GM18873 (cell line): ENCODE measurements around the gene JOSD1.
"Not testable (repeated sequence)": the region's sequence is repeated elsewhere in the genome, so short reads cannot be mapped to it uniquely, and the experiment has no call there.

Experiments
- ATAC-seq: cut with Tn5 transposase; IDR thresholded peaks from one replicate; pipeline ENCODE4 v1.9.1; 2021; ENCODE audit warnings: mild to moderate bottlenecking, moderate library complexity, moderate number of reproducible peaks; ENCODE audit not compliant: unreplicated experiment, low FRiP score

The JOSD1 gene

DNA sequence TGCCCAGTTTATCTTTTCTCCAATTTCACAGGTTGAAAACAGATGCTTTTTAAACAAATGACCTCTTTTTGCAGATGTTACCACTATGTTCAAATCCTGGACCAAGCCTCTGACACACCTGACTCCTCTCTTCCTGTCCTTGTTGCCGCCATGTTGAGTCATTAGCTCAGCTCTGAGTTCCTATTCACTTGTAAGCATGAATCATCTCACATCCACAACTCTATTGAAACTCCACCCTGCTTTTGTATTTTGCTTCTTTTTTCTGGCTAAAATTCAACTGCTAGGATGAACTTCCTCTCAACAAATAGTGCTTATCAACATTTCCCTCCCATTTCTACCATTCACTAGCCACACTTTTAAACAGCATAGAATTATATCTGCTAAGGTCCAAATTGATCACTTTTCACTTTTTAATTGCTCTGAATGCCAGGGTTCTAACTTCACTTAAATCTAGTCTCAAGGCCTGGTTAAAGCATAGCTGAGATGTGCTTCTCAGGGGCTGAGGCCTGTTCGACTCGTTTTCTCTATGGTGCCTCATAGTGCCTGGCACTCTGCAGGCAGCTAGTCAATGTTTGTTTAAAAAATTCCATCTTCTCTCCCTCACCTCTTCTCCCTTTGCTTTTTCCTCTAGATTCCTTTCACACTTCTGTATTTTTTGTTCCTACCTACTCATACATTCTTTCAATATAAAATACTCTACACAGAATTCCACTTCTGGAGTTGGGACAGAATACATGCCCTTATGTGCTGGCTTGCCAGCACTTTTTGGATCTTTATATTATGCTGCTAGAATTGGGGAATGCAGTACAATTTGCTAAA lies 3.9 kb downstream of the JOSD1 start:
- ATAC-seq = no peak

DNA sequence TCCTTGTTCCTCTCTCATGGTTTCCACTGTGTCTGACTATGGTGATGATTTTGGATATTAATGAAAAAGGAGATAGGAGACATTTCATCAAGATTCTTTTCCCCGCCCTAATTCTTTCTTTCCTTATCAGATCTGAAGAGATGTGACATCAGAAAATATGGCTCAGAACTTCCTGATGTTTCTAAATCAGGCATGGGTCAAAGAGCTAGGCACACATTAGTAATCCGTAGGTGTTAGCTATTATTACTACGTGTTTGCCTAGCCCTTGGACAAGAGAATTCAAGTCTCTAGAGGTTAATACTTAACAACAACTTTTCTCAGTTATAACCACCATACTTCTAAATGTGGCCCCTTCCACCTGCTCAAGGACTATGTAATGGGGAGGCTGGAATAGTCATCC lies 5.8 kb downstream of the JOSD1 start:
- ATAC-seq = no peak

DNA sequence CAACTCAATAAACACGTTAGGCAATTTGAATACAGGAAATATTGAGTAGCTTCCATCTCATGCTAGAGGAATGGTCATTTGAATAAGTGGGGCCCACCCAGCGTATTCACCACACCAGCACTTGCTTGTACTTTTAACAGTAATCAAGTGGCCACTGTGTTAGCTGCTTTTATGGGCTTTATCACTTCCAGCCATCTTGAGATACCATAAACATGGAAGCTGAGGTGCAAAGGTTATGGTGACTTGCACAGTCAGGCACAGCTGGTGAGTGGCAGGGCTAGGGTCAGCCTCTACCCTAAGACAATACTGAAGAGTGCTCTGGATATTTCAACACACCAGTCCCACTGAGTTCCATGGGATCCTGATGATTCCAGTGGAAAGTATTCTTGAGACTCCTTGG lies 6.7 kb downstream of the JOSD1 start:
- no peak for ATAC-seq

DNA sequence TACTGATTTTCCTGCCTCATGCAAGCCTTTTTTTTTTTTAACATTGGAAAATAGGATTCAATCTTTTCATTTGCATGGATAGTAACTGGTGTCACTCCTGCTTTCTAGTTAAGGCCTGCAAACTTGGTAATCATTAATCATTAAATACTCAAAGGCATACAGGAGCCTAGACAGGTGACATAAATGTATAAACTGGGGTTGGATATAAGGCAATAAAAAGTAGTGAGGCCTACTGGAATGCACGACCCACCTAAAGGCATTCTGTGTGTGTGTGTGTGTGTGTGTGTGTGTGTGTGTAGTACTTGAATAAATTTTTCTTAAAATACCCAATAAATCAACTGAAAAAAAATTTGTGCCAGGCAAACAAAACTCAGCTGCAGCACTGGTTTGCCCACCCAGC lies 11.1 kb downstream of the JOSD1 start:
- ATAC-seq = no peak

DNA sequence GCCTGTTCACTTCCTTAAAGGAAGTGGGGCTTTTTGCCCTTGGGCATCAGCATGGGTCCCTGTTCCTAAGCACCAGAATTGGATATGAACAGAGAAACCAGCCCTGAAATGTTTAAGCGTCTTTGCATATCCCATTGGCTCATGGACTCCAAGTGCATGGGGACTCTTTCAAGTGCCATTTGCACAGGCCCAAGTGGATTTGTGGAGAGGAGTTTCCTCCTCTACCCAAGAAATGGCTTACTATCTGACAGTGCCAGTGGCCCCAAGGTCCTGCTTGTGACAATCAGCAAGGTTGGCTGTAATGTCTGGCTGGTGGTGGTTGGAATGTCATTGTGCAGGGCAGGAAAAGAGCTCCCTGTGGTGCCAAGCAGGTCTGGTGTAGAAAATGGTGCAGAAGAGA lies 15.0 kb downstream of the JOSD1 start:
- ATAC-seq = no peak

DNA sequence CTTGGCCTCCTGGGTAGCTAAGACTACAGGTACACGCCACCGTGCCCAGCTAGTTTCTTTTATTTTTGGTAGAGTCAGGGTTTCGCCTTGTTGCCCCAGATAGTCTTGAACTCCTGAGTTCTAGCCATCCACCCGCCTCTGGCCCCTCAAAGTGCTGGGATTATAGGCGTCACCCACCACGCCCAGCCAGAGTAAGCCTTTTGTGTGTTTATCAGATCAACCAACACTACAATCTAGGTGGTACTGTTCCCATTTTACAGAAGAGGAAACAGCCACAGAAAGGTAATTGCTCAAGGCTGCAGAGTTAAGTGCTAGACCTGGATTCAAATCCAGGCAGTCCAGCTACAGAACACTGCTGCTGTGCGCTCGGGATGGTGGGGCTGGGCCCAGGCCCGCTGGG lies 15.8 kb downstream of the JOSD1 start:
- ATAC-seq = no peak

DNA sequence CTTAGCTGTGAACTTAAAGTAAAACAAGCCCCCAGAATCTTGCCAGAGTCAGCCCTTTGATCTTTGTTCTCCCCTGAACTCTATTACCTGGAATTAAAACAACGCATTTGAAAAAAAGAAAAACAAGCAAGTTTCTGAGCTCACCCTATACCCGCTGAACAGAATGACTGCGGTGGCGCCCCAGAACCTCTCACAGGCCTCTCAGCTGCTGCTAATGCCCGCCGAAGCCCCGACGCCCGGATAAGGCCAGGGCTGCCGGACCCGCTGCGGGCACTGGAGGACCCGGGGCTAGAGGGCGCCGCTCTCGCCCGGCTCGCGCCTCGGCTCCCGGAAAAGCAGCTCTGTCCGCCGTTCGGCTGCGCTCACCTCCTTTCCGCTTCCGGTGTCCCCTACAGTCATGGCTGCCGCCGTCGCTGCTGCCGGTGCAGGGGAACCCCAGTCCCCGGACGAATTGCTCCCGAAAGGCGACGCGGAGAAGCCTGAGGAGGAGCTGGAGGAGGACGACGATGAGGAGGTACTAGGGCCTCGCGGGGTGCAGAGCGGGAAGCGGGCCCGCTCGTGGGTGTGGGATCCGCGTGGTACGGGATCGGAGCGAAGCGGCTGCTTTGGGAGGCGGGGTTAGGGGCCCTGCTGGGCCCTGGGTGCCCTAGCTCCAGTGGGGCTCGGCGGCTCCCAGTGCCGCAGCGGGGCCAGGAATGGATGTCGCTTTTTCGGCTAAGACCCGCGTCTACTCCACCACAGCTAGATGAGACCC lies 19.0 kb downstream of the JOSD1 start, which contains the start of gene TOMM22:
TSS of gene TOMM22 (plus strand) at position 376 of the 754 bp plus-strand sequence. CDS start at position 398, 22 bp downstream.
- peak; percentile 83 for ATAC-seq

DNA sequence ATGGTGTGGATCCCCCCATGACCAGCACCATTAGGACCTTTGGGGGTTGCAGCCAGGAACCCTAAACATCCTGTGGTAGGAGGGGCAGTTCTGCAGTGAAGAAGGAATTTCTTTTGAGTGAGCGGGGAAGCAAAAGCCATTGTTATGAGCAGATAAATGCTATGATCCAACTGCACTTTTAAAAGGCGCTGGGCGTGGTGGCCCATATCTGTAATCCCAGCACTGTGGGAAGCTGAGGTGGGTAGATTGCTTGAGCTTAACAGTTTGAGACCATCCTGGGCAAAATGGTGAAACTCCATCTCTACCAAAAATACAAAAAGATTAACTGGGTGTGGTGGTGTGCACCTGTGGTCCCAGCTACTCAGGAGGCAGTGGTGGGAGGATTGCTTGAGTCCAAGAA lies 24.9 kb downstream of the JOSD1 start:
- ATAC-seq = no peak

DNA sequence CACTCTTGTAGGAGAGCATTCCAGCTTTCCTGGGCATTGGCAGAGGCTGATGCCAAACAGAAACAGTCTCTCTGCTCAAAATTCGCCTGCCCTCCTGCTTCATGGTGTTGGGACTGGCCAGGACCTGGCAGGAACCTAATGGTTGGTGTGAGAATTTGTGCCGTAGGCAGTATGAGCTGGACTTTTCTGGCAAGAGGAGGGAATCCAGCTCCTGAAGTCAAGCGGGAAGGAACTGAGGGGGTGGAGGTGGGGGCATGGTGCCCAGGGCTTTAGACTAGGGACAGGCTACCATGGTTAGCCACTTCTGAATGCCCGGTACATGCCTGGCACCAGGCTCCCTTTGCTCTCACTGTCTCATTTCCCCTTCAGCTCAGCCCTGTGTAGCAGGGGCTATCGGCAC lies 25.9 kb downstream of the JOSD1 start:
- no peak for ATAC-seq

DNA sequence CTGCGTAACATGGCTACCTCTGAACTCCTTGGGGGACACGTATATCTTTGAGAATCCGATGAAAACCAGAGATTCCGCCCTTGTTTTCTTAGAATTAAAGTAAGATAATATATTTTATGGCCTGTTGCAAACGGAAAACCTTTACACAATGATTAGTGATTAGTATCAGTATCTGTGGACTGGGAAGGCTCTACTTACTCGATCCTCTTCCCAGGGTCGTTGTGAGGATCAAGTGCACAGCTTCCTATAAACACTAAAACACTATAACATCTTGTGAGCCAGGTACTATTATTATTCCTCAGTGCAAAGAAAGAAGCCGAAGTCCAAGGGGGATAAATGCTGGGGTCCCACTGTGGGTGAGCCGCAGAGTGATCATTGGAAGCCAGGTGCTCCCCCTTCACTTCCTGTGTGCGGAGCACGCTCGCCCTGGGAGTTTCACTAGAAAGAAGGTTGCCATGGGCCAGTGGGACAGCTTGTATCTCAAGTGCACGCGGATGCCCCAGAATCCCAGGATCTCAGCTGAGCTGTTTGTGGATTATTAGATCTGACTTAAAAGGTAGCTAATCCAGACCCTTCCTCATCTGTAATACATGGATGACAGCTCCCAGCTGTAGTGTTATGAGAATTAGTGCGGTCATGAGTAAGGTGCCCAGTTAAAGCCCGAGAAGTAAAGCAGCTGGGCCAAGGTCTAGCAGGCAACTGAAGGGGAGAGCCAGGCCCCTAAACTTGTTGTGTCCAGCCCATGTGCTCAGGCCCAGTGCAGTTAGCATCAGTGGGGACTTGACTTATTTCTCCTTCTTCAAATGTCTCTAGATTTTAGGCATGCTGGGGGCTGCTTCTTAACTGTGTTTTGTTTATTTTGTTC lies 43.5 kb downstream of the JOSD1 start:
- ATAC-seq = peak; percentile 31

DNA sequence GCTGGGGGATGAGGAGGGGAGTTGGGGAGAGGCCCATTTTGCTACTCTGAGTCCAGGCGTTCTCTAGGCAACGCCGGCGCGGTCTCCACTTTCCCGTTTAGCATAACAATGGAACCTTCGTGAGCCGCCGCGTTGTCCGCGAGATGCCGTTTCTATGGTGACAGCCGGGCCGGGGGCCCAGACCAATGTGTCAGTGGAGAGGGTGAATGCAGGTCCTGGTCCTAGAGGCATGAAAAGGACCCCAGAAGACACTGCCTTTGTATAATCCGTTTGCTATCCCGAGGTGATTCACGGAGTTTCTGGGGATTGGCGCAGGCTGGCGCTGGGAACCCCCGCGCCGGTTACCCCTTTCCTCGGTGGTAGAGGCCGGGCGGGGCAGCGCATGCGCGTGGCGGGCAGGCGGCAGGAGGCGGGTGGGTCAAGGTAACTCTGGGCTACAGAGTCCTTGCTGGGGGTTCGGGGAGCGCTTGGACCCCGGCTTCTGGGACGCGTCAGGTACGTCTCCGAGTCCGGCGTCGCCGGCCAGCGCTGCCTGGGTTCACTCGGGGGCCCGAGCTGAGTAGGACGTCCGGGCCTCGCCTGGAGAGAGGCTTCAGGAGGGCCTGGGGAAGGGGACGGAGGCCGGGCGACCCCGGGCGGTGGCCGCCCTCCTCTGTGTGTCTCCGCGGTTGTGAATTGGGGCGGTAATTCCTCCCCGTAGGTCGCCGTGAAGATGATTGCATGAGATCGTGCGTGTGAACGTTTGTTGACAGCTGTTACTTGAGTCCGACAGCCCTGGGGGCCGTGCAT lies 44.3 kb downstream of the JOSD1 start, which contains the start of the genes CBY1 and FAM227A:
TSS of gene CBY1 (plus strand) at position 383 of the 789 bp plus-strand sequence. CDS start 11,417 bp downstream, outside the sequence.
TSS of gene FAM227A (minus strand) at position 137 of the 789 bp plus-strand sequence. CDS start 6,224 bp downstream, outside the sequence.
- peak; percentile 58 for ATAC-seq

DNA sequence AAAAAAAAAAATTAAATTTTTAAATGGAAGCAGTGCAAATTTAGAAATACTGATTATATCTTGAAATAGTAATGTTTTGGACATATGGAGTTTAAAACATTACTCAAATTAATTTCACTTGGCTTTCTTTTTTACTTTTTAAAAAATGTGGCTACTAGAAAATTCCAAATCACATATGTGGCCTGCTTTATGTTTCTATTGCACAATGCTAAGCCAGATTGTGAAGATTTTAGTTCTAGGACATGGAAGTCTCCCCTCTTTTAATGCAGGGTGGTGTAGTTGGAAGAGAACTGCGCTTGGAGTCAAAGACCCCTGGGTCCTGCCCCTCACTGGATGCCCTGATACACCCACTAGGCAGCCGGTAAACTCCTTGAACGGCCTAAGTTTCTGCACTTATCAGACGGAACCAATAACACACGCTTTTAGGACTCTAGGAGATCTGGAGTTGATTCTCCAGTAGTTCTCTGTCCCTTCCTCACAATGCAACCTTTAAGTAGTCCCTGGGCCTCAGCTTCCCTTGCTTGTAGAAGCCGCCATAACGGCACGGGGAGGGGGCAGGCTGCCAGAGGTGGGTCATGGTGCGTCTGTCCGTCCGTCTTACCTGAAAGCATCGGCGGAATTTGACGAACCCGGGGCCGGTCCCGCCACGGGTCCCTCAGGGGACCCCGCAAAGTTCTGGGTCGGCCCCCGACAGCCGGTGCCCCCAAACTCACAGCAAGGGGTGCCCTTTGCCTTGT lies 45.1 kb downstream of the JOSD1 start:
- no peak for ATAC-seq

DNA sequence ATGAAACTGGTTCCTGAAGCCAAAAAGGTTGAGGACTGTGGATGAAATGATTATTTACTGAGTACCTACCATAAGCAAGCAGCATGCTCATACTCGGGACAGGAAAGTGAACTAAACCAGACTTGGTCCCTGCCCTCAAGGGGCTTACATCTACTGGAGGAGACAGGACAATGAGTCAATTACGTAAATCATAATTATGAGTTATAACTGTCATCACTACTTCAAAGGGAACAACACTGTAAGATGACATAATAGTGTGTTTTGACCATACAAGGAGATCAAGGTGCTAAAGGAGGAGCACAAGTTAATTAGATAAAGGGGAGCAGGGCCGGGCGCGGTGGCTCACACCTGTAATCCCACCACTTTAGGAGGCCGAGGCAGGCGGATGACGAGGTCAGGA lies 47.0 kb downstream of the JOSD1 start:
- ATAC-seq = no peak

DNA sequence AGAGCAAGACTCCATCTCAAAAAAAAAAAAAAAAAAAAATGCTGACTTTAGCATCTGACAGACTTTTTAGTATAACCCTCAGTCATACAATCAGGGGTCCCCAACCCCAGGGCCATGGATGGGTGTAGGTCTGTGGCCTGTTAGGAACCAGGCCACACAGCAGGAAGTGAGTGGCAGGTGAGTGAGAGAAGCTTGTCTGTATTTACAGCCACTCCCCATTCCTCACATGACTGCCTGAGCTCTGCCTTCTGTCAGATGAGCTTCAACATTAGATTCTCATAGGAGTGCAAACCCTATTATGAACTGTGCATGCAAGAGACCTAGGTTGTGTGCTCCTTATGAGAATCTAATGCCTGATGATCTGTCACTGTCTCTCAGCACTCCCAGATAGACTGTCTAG lies 47.9 kb downstream of the JOSD1 start:
- ATAC-seq = no peak

DNA sequence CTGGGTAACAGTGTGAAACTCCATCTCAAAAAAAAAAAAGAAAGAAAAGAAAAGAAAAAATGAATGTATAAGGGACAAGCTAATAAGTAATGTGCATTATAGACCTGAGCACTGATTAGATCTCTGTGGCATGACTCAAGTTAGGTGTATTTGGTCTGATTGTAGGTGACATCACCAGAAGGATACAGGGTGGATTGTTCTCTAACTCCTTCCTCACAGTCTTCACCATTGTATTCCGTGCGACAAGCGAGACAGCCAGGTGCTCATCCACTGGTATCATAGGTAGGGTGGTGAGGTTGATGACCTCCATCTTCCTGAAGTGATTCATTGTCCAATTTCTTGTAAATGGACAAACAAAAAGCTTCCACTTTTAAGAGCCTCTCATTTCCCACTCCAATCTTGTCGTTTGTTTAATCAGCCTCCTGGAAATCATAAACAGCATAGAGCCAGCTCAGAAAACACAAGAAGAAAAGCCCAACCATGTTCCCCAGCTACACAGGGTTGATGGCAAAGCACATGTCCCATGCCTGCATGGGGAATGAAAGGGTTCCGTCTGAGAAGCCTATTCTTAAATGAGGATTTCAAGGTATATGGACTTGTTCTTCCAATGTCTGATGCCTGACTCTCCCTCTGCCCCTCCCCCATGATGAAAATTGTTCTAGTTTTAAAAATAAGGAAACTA lies 50.8 kb downstream of the JOSD1 start:
- ATAC-seq = no peak

DNA sequence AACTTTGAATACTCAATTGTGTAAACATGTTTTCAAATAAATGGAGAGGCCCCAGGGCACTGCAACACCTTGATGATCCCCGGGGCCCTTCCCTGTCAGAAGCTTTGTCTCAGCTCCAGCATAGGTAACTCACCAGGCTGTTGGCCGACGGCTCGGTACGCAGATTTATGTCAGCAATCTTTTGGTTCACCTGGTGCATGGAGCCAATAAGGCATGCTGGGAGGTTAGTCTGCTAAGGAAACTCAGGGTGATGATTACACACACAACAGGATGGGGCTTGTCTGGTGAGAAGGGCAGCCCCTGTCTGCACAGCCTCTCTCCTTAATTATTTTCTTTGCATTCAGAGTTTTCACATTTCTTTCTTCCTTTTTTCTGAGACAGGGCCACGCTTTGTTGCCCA lies 55.3 kb downstream of the JOSD1 start:
- ATAC-seq = no peak

DNA sequence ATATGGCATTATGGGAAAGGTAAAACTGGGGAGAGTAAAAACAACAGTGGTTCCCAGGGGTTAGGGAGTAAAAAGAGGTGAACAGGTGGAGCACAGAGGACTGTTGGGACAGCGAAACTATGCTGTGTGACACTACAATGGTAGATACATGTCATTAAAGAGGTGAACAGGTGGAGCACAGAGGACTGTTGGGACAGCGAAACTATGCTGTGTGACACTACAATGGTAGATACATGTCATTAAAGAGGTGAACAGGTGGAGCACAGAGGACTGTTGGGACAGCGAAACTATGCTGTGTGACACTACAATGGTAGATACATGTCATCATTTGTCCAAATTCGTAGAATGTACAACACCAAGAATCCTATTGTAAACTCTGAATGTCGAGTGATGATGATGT lies 56.5 kb downstream of the JOSD1 start:
- not testable (repeated sequence) for ATAC-seq

DNA sequence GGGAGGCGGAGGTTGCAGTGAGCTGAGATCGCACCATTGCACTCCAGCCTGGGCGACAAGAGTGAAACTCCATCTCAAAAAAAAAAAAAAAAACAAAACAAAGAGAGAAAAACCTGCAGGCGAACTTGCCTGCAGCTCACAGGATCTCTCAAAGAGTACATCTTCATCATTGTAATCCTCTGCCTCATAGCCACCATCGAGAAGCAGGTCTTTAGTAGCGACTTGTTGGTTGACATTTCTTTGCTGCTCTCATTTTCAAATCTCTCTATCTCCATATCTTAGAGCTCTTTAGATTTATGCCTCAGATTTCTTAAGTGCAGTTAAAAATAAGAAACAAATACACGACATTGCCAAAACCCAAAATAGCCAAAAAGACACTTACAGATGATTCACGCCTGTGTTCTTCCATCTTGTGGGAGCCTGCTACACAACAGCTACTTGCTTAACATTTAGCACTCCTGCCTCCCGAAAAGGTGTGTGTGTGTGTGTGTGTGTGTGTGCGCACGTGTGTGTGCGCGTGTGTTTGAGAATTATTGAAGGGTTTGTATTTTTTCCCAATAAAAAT lies 59.2 kb downstream of the JOSD1 start:
- no peak for ATAC-seq
